PC-3 (cell line): ENCODE results near the gene PRAMEF18. TPM values are rescaled to one million over a fixed set of nuclear protein-coding genes. Genes with fewer than 3 reads are reported as not detected.
"Not testable (repeated sequence)": the region's sequence is repeated elsewhere in the genome, so short reads cannot be mapped to it uniquely, and the experiment has no call there.

Experiments
- ATAC-seq: fragments of 200-7000 bp; cut with Tn5 transposase; 2 replicates; pipeline ENCODE4 v1.9.1; 2020; ENCODE audit warnings: mild to moderate bottlenecking, moderate library complexity
- BruUV-seq: library from RNA; stranded (reverse); fragments of 400-500 nt; replicated peaks from 2 replicates; lab custom pipeline; 2021; lab: Mats Ljungman, UMichigan
- CTCF ChIA-PET: fragments of 300-600 bp; sonication (Branson Sonifier 250); formaldehyde crosslinking; loops from one replicate; lab custom pipeline; 2022; ENCODE audit warnings: antibody characterized with exemption; lab: Charles Lee
- POLR2A ChIA-PET: fragments of 300-600 bp; sonication (Branson Sonifier 250); formaldehyde crosslinking; loops from one replicate; lab custom pipeline; 2022; ENCODE audit warnings: antibody characterized with exemption; ENCODE audit not compliant: unreplicated experiment; lab: Charles Lee
- DNase-seq: peaks from one replicate; pipeline ENCODE4 v3.0.0-alpha.2; 2015
- H2AFZ ChIP-seq: fragments of 300-600 bp; sonication (generic); 2 replicates; pipeline ENCODE4 v1.6.0; 2016; ENCODE audit warnings: antibody characterized with exemption, low read length
- H3F3A ChIP-seq: fragments of 300-600 bp; sonication (generic); one replicate; pipeline ENCODE4 v1.6.0; 2017; ENCODE audit warnings: antibody characterized with exemption, low read length, control low read depth, mild to moderate bottlenecking; ENCODE audit not compliant: unreplicated experiment
- H3K27ac ChIP-seq: fragments of 300-600 bp; sonication (generic); 2 replicates; pipeline ENCODE4 v1.5.1; 2016; ENCODE audit warnings: mild to moderate bottlenecking, low read length
- H3K27me3 ChIP-seq: fragments of 300-600 bp; sonication (generic); 2 replicates; pipeline ENCODE4 v1.6.1; 2016; ENCODE audit warnings: low read length, mixed read lengths
- H3K36me3 ChIP-seq: fragments of 300-600 bp; sonication (generic); 2 replicates; pipeline ENCODE4 v1.6.1; 2016; ENCODE audit warnings: low read depth, mixed run types, low read length, mixed read lengths
- H3K4me1 ChIP-seq: fragments of 300-600 bp; sonication (generic); 2 replicates; pipeline ENCODE4 v1.5.1; 2016; ENCODE audit warnings: low read length; ENCODE audit not compliant: insufficient read depth
- H3K4me2 ChIP-seq: fragments of 300-600 bp; sonication (generic); 2 replicates; pipeline ENCODE4 v1.6.0; 2016; ENCODE audit warnings: low read length
- H3K4me3 ChIP-seq: fragments of 300-600 bp; sonication (generic); 2 replicates; pipeline ENCODE4 v1.5.1; 2016; ENCODE audit warnings: mild to moderate bottlenecking, low read length, mixed read lengths
- H3K79me2 ChIP-seq: fragments of 300-600 bp; sonication (generic); 2 replicates; pipeline ENCODE4 v1.6.1; 2017; ENCODE audit warnings: low read length, mixed read lengths
- H3K9ac ChIP-seq: fragments of 300-600 bp; sonication (generic); 2 replicates; pipeline ENCODE4 v1.6.0; 2016; ENCODE audit warnings: mild to moderate bottlenecking, low read length
- H3K9me2 ChIP-seq: fragments of 300-600 bp; sonication (generic); replicated peaks from 2 replicates; pipeline ENCODE4 v1.6.1; 2016; ENCODE audit warnings: mixed run types, low read length, mixed read lengths
- H3K9me3 ChIP-seq: fragments of 300-600 bp; sonication (generic); 2 replicates; pipeline ENCODE4 v1.6.1; 2016; ENCODE audit warnings: low read length, mixed read lengths
- H4K20me1 ChIP-seq: fragments of 300-600 bp; sonication (generic); 2 replicates; pipeline ENCODE4 v1.6.1; 2016; ENCODE audit warnings: low read length, mixed read lengths
- CTCF ChIP-seq: fragments of 300-600 bp; sonication (generic); conservative IDR thresholded peaks from 2 replicates; pipeline ENCODE4 v1.5.1; 2017; ENCODE audit warnings: antibody characterized with exemption, low read depth, mild to moderate bottlenecking, low read length
- EZH2 ChIP-seq: fragments of 300-600 bp; sonication (generic); IDR thresholded peaks from one replicate; pipeline ENCODE4 v1.6.1; 2017; ENCODE audit warnings: antibody characterized with exemption, mild to moderate bottlenecking, low read length; ENCODE audit not compliant: unreplicated experiment
- EZH2phosphoT487 ChIP-seq: fragments of 300-600 bp; sonication (generic); IDR thresholded peaks from 2 replicates; pipeline ENCODE4 v1.6.1; 2018; ENCODE audit warnings: mild to moderate bottlenecking, antibody characterized with exemption, low read length, borderline replicate concordance
- intact Hi-C: fragments of 100-400 bp; cut with micrococcal nuclease; formaldehyde crosslinking; loops from 2 replicates; pipeline ENCODE4 v1.9.0; 2023
- total RNA-seq: library from RNA; depleted of rRNA; stranded (reverse); fragments of >200 nt; gene quantifications from 2 replicates; pipeline ENCODE4 v1.2.3, GENCODE V29; 2014

PRAMEF18 gene
- total RNA-seq, 1 experiment from 2014 or later, result not detected

GRCh38 chr1:13224480-13225060 lies 1.4 kb downstream of the PRAMEF18 start:
- BruUV-seq, result no TSS peak
- ChIA-PET POLR2A (no interaction called here), CTCF (no interaction called here)
- Histone ChIP-seq H3K9me3 (no peaks in the 10 kb centered on the region), H4K20me1 (no peaks in the 10 kb centered on the region), H2AFZ (no peak overlapping the region), H3K27ac (no peak overlapping the region), H3K4me3 (no peak overlapping the region), H3K9ac (no peak overlapping the region), H3K4me1 (no peaks in the 10 kb centered on the region), H3K36me3 (no peaks in the 10 kb centered on the region), H3K4me2 (no peak overlapping the region), H3K27me3 (peaks cover 7% of the 10 kb centered on the region), H3F3A (no peaks in the 10 kb centered on the region), H3K9me2 (no peaks in the 10 kb centered on the region), H3K79me2 (no peaks in the 10 kb centered on the region)
- ATAC-seq, result no peak
- intact Hi-C loops, result no loop called here
- TF ChIP-seq EZH2phosphoT487 (no peak), EZH2 (no peak), CTCF (no peak)
- no peak for DNase-seq

GRCh38 chr1:13222788-13223187 lies 3.2 kb downstream of the PRAMEF18 start:
- H3K36me3 ChIP-seq, POLR2A ChIA-PET, H3K27me3 ChIP-seq, ATAC-seq, CTCF ChIA-PET, H4K20me1 ChIP-seq, H3F3A ChIP-seq, H3K9me3 ChIP-seq, H3K4me2 ChIP-seq, DNase-seq, BruUV-seq, H3K27ac ChIP-seq, H3K4me1 ChIP-seq, intact Hi-C loops, H3K9ac ChIP-seq, H3K79me2 ChIP-seq, H3K4me3 ChIP-seq, H2AFZ ChIP-seq, H3K9me2 ChIP-seq: not testable (repeated sequence)

GRCh38 chr1:13219203-13219602 lies 6.8 kb downstream of the PRAMEF18 start:
- H3K36me3 ChIP-seq, POLR2A ChIA-PET, H3K9ac ChIP-seq, CTCF ChIA-PET, H2AFZ ChIP-seq, DNase-seq, H3K4me2 ChIP-seq, H4K20me1 ChIP-seq, H3F3A ChIP-seq, H3K27me3 ChIP-seq, ATAC-seq, H3K9me2 ChIP-seq, BruUV-seq, H3K4me1 ChIP-seq, H3K27ac ChIP-seq, H3K79me2 ChIP-seq, H3K4me3 ChIP-seq, intact Hi-C loops, H3K9me3 ChIP-seq: not testable (repeated sequence)

- intact Hi-C loops, BruUV-seq, POLR2A ChIA-PET, H3K9ac ChIP-seq, H3K36me3 ChIP-seq, H3K4me3 ChIP-seq, H3K27ac ChIP-seq, H2AFZ ChIP-seq, CTCF ChIA-PET, ATAC-seq, H4K20me1 ChIP-seq, H3K27me3 ChIP-seq, H3K4me2 ChIP-seq, H3K79me2 ChIP-seq, DNase-seq, H3F3A ChIP-seq, H3K9me3 ChIP-seq, H3K4me1 ChIP-seq, H3K9me2 ChIP-seq: not testable (repeated sequence)
Measured at GRCh38 chr1:13216619-13217018, 9.3 kb downstream of the PRAMEF18 start.

- H3K9me3 ChIP-seq, H3K4me2 ChIP-seq, H3K9ac ChIP-seq, H2AFZ ChIP-seq, CTCF ChIA-PET, H3K4me1 ChIP-seq, ATAC-seq, H3K27ac ChIP-seq, H3K4me3 ChIP-seq, H3K9me2 ChIP-seq, intact Hi-C loops, DNase-seq, H3K27me3 ChIP-seq, H4K20me1 ChIP-seq, BruUV-seq, POLR2A ChIA-PET, H3K36me3 ChIP-seq, H3K79me2 ChIP-seq, H3F3A ChIP-seq: not testable (repeated sequence)
Measured at GRCh38 chr1:13208712-13209111, 17.2 kb downstream of the PRAMEF18 start.

- H3K36me3 ChIP-seq, H3K9me3 ChIP-seq, H3K9me2 ChIP-seq, H4K20me1 ChIP-seq, POLR2A ChIA-PET, intact Hi-C loops, H3K27me3 ChIP-seq, H3F3A ChIP-seq, H3K9ac ChIP-seq, ATAC-seq, H3K79me2 ChIP-seq, BruUV-seq, CTCF ChIA-PET, H3K4me1 ChIP-seq, DNase-seq, H3K4me2 ChIP-seq, H3K4me3 ChIP-seq, H2AFZ ChIP-seq, H3K27ac ChIP-seq: not testable (repeated sequence)
Measured at GRCh38 chr1:13201309-13201708, 24.6 kb downstream of the PRAMEF18 start, which contains the start of gene PRAMEF13. Gene PRAMEF13, minus strand, starts transcription at chr1:13201409. Its CDS starts 1,820 bp downstream, at chr1:13199589.
